Upper lobe of right lung (tissue), 1 donor: ENCODE measurements around the gene PYHIN1. TPM values are rescaled to one million over a fixed set of nuclear protein-coding genes. Genes with fewer than 3 reads are reported as not detected.

Experiments
- ATAC-seq: fragments of 200-7000 bp; cut with Tn5 transposase; one replicate; pipeline ENCODE4 v1.9.1; 2020; ENCODE audit warnings: mild to moderate bottlenecking, moderate library complexity
- DNase-seq: peaks from one replicate; pipeline ENCODE4 v3.0.0-alpha.2; 2020
- H3K27ac ChIP-seq: fragments of 200-600 bp; one replicate; pipeline ENCODE4 v1.8.0; 2022
- H3K27me3 ChIP-seq: fragments of 200-600 bp; one replicate; pipeline ENCODE4 v1.8.0; 2022; ENCODE audit warnings: mild to moderate bottlenecking
- H3K36me3 ChIP-seq: fragments of 200-600 bp; one replicate; pipeline ENCODE4 v1.8.0; 2022
- H3K4me1 ChIP-seq: fragments of 200-600 bp; one replicate; pipeline ENCODE4 v1.8.0; 2022
- H3K4me3 ChIP-seq: fragments of 200-600 bp; one replicate; pipeline ENCODE4 v1.8.0; 2022; ENCODE audit warnings: mild to moderate bottlenecking
- H3K9me3 ChIP-seq: fragments of 200-600 bp; one replicate; pipeline ENCODE4 v1.8.0; 2022
- CTCF ChIP-seq: fragments of 200-600 bp; IDR thresholded peaks from one replicate; pipeline ENCODE4 v1.8.0; 2022; ENCODE audit warnings: antibody characterized with exemption
- intact Hi-C: fragments of 100-400 bp; cut with DNase I; formaldehyde crosslinking; loops from one replicate; pipeline ENCODE4 v1.11.0; 2022
- total RNA-seq: library from RNA; stranded (reverse); fragmentation: NEBNext Ultra II Directional; extraction: Animal tissue kit (Norgen Biotek cat#: 25700); gene quantifications from one replicate; pipeline ENCODE4 v1.2.1, GENCODE V29; 2021
- donor health status: DM: no; HTN: yes; CAD: no; lungs with severe emphysema.

The PYHIN1 gene
- total RNA-seq, 1 donor from 2014 or later: 2.6 TPM

DNA sequence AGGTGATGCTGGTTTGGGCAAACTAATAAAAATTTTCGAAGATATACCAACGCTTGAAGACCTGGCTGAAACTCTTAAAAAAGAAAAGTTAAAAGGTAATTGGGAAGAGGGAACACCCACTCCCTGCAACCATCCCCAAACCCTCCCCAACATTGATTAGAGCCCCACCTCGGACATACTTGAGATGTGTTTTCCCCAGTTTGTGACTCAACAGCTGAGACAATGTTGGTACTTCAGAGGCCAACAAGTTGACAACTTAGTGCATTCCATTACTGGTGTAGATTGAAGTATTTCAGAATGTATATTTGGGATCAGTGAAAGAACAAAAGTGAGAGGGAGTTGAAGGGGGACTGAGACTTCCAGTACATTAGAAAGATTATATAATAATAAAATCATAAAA lies 83.5 kb downstream of the PYHIN1 start:
- Histone ChIP-seq H3K27ac (peak overlapping the region; percentile 3), H3K4me1 (peaks cover 44% of the 10 kb centered on the region)
- no peak for ATAC-seq

GRCh38 chr1:159015440-159015909 lies 84.1 kb downstream of the PYHIN1 start:
- Histone ChIP-seq H3K4me1 (peaks cover 44% of the 10 kb centered on the region), H3K9me3 (no peaks in the 10 kb centered on the region), H3K4me3 (peak overlapping the region; percentile 72), H3K36me3 (peaks cover 51% of the 10 kb centered on the region), H3K27ac (peak overlapping the region; percentile 44), H3K27me3 (no peaks in the 10 kb centered on the region)
- ATAC-seq (peak; percentile 99), DNase-seq (peak; percentile 64)
- intact Hi-C loops: no loop called here
- TF ChIP-seq CTCF: no peak

More for the DNA sequence above, 83.5 kb downstream of the PYHIN1 start:
- no peaks in the 10 kb centered on the region for H3K27me3 ChIP-seq
- H3K9me3 ChIP-seq: no peaks in the 10 kb centered on the region
- peaks cover 45% of the 10 kb centered on the region for H3K36me3 ChIP-seq
- no peak for TF ChIP-seq CTCF
- H3K4me3 ChIP-seq: peak overlapping the region; percentile 72
- intact Hi-C loops: no loop called here
- DNase-seq: no peak

DNA sequence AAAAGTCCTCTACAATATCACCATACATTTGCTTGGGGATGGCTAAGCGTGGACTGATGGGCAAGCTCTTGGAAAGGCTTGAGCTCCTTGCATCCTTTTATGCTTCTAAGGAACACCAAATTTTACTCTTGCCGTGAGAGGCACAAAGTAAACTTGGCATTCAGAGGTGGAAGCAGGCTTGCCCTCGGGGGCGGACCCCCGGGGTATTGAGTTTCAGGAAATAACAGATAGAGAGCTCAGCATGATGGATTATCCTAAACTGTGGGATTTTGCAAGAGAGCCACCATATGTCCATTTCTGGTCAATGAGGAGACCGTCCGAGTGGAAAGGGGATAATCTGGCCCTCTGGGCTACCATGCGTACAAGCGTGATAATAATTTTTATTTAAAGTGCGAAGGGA lies 92.4 kb downstream of the PYHIN1 start:
- Histone ChIP-seq H3K36me3 (peaks cover 67% of the 10 kb centered on the region), H3K9me3 (no peaks in the 10 kb centered on the region), H3K27ac (no peak overlapping the region), H3K4me1 (peaks cover 12% of the 10 kb centered on the region), H3K4me3 (no peak overlapping the region), H3K27me3 (no peaks in the 10 kb centered on the region)
- intact Hi-C loops: no loop called here
- TF ChIP-seq CTCF: no peak
- DNase-seq: no peak
- ATAC-seq: no peak

DNA sequence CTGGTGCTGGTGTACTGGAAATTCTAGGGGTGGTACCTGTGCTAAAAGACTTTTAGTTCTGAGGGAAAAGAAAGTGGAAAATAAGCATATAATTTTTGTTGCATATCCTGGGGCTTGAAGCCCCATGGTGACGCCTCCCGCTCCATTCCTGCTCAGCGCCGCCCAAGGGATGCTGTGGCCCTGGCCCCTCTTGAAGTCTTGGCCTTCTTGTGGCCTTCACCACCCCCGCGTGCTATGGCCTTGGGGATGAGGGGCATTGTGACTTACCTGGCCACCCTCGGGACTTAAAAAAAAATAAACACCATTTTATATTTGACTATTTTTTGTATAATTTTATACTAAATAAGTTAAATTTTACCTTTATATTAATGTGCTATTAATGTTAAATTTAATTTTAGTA lies 93.7 kb downstream of the PYHIN1 start:
- no peak for TF ChIP-seq CTCF
- ATAC-seq (no peak), DNase-seq (no peak)
- H3K4me3 ChIP-seq: no peak overlapping the region
- H3K9me3 ChIP-seq: no peaks in the 10 kb centered on the region
- H3K27me3 ChIP-seq: no peaks in the 10 kb centered on the region
- intact Hi-C loops: no loop called here
- peaks cover 54% of the 10 kb centered on the region for H3K36me3 ChIP-seq
- no peak overlapping the region for H3K27ac ChIP-seq
- H3K4me1 ChIP-seq: peaks cover 12% of the 10 kb centered on the region

Other genes starting within 250 kb of the PYHIN1 start
- gene SPTA1, start 244.8 kb upstream of the PYHIN1 start, total RNA-seq: not detected
- gene OR6K2, start 230.9 kb upstream of the PYHIN1 start, total RNA-seq: not detected
- gene OR6K3, start 210.8 kb upstream of the PYHIN1 start, total RNA-seq: 2.3 TPM
- not detected for gene OR6K6, start 176.8 kb upstream of the PYHIN1 start, total RNA-seq
- 2.3 TPM for gene OR6N1, start 159.4 kb upstream of the PYHIN1 start, total RNA-seq
- 0.72 TPM for gene OR6N2, start 150.3 kb upstream of the PYHIN1 start, total RNA-seq
- gene MNDA, start 100.2 kb upstream of the PYHIN1 start, total RNA-seq: 45.5 TPM
- 98.0 TPM for gene IFI16, start 78.4 kb downstream of the PYHIN1 start, total RNA-seq
- gene AIM2, start 145.2 kb downstream of the PYHIN1 start, total RNA-seq: 3.0 TPM
- 1.7 TPM for gene CADM3, start 240.1 kb downstream of the PYHIN1 start, total RNA-seq